ENCODE results near the gene ADRA2B. TPM values are rescaled to one million over a fixed set of nuclear protein-coding genes. Genes with fewer than 3 reads are reported as not detected.
"Not testable (repeated sequence)": the region's sequence is repeated elsewhere in the genome, so short reads cannot be mapped to it uniquely, and the experiment has no call there.

The ADRA2B gene
- total RNA-seq, 1 experiment from 2014 or later = 0.47 TPM

- ATAC-seq; H4K20me1 ChIP-seq (ENCODE audit: insufficient read depth); H3K4me1 ChIP-seq (ENCODE audit: control insufficient read depth in 1 of 2, insufficient read depth in 2 of 2, low read length in 2 of 2); H3K4me3 ChIP-seq (replicated peaks in 1 of 2; ENCODE audit: low read depth in 1 of 2, low read length in 2 of 2); H3K9ac ChIP-seq (ENCODE audit: low read length); H3K27ac ChIP-seq (ENCODE audit: low read depth, low read length); BruUV-seq (replicated peaks); H3K9me3 ChIP-seq (ENCODE audit: control insufficient read depth in 1 of 2, insufficient read depth in 1 of 2, low read depth in 1 of 2, low read length in 2 of 2); intact Hi-C loops (cut with micrococcal nuclease); H3K4me2 ChIP-seq (ENCODE audit: low read length); RAD21 ChIA-PET (ENCODE audit: low non-redundant PET in 1 of 2, low total read pairs in 2 of 2, uncharacterized antibody in 2 of 2, unreplicated experiment in 2 of 2); H3K36me3 ChIP-seq (ENCODE audit: control insufficient read depth in 1 of 2, insufficient read depth in 2 of 2, low read length in 2 of 2); H2AFZ ChIP-seq (ENCODE audit: low read depth, low read length, poor library complexity, severe bottlenecking); POLR2A ChIA-PET; H3K9me2 ChIP-seq (ENCODE audit: insufficient read depth); DNase-seq (ENCODE audit: low read depth, low spot score); H3K79me2 ChIP-seq (ENCODE audit: insufficient read depth, low read length); H3K27me3 ChIP-seq (ENCODE audit: insufficient read depth, low read length): not testable (repeated sequence)
- CTCF ChIA-PET = interaction anchor here (0.6 kb wide), 1 partner anchor 1036 kb away, joined by 3 read pairs; no protein-coding TSS in a partner anchor
Measured at GRCh38 chr2:96067902-96068581, 48.3 kb downstream of the ADRA2B start.

- H3K4me3 ChIP-seq (replicated peaks in 1 of 2; ENCODE audit: low read depth in 1 of 2, low read length in 2 of 2); H2AFZ ChIP-seq (ENCODE audit: low read depth, low read length, poor library complexity, severe bottlenecking); H3K9me3 ChIP-seq (ENCODE audit: control insufficient read depth in 1 of 2, insufficient read depth in 1 of 2, low read depth in 1 of 2, low read length in 2 of 2); H3K79me2 ChIP-seq (ENCODE audit: insufficient read depth, low read length); intact Hi-C loops (cut with micrococcal nuclease); H3K27ac ChIP-seq (ENCODE audit: low read depth, low read length); RAD21 ChIA-PET (ENCODE audit: low non-redundant PET in 1 of 2, low total read pairs in 2 of 2, uncharacterized antibody in 2 of 2, unreplicated experiment in 2 of 2); H3K27me3 ChIP-seq (ENCODE audit: insufficient read depth, low read length); BruUV-seq (replicated peaks); POLR2A ChIA-PET; DNase-seq (ENCODE audit: low read depth, low spot score); H3K4me1 ChIP-seq (ENCODE audit: control insufficient read depth in 1 of 2, insufficient read depth in 2 of 2, low read length in 2 of 2); H4K20me1 ChIP-seq (ENCODE audit: insufficient read depth); ATAC-seq; H3K9ac ChIP-seq (ENCODE audit: low read length); H3K36me3 ChIP-seq (ENCODE audit: control insufficient read depth in 1 of 2, insufficient read depth in 2 of 2, low read length in 2 of 2); H3K4me2 ChIP-seq (ENCODE audit: low read length); H3K9me2 ChIP-seq (ENCODE audit: insufficient read depth): not testable (repeated sequence)
- CTCF ChIA-PET = interaction anchor here (0.6 kb wide), 1 partner anchor 1037 kb away, joined by 3 read pairs; no protein-coding TSS in a partner anchor
Measured at GRCh38 chr2:96067098-96067660, 49.2 kb downstream of the ADRA2B start.

GRCh38 chr2:96066511-96066910 lies 49.9 kb downstream of the ADRA2B start:
- H3K9me2 ChIP-seq (ENCODE audit: insufficient read depth); ATAC-seq; intact Hi-C loops (cut with micrococcal nuclease); H3K36me3 ChIP-seq (ENCODE audit: control insufficient read depth in 1 of 2, insufficient read depth in 2 of 2, low read length in 2 of 2); CTCF ChIA-PET; POLR2A ChIA-PET; H3K27me3 ChIP-seq (ENCODE audit: insufficient read depth, low read length); H3K9me3 ChIP-seq (ENCODE audit: control insufficient read depth in 1 of 2, insufficient read depth in 1 of 2, low read depth in 1 of 2, low read length in 2 of 2); DNase-seq (ENCODE audit: low read depth, low spot score); BruUV-seq (replicated peaks); H3K27ac ChIP-seq (ENCODE audit: low read depth, low read length); H3K4me2 ChIP-seq (ENCODE audit: low read length); RAD21 ChIA-PET (ENCODE audit: low non-redundant PET in 1 of 2, low total read pairs in 2 of 2, uncharacterized antibody in 2 of 2, unreplicated experiment in 2 of 2); H3K79me2 ChIP-seq (ENCODE audit: insufficient read depth, low read length); H3K9ac ChIP-seq (ENCODE audit: low read length); H4K20me1 ChIP-seq (ENCODE audit: insufficient read depth); H3K4me3 ChIP-seq (replicated peaks in 1 of 2; ENCODE audit: low read depth in 1 of 2, low read length in 2 of 2); H3K4me1 ChIP-seq (ENCODE audit: control insufficient read depth in 1 of 2, insufficient read depth in 2 of 2, low read length in 2 of 2); H2AFZ ChIP-seq (ENCODE audit: low read depth, low read length, poor library complexity, severe bottlenecking): not testable (repeated sequence)

- BruUV-seq (replicated peaks); H2AFZ ChIP-seq (ENCODE audit: low read depth, low read length, poor library complexity, severe bottlenecking); H3K4me3 ChIP-seq (replicated peaks in 1 of 2; ENCODE audit: low read depth in 1 of 2, low read length in 2 of 2); H3K9ac ChIP-seq (ENCODE audit: low read length); H3K79me2 ChIP-seq (ENCODE audit: insufficient read depth, low read length); RAD21 ChIA-PET (ENCODE audit: low non-redundant PET in 1 of 2, low total read pairs in 2 of 2, uncharacterized antibody in 2 of 2, unreplicated experiment in 2 of 2); intact Hi-C loops (cut with micrococcal nuclease); H3K4me2 ChIP-seq (ENCODE audit: low read length); H3K36me3 ChIP-seq (ENCODE audit: control insufficient read depth in 1 of 2, insufficient read depth in 2 of 2, low read length in 2 of 2); H4K20me1 ChIP-seq (ENCODE audit: insufficient read depth); H3K9me2 ChIP-seq (ENCODE audit: insufficient read depth); ATAC-seq; H3K27ac ChIP-seq (ENCODE audit: low read depth, low read length); POLR2A ChIA-PET; H3K27me3 ChIP-seq (ENCODE audit: insufficient read depth, low read length); H3K4me1 ChIP-seq (ENCODE audit: control insufficient read depth in 1 of 2, insufficient read depth in 2 of 2, low read length in 2 of 2); H3K9me3 ChIP-seq (ENCODE audit: control insufficient read depth in 1 of 2, insufficient read depth in 1 of 2, low read depth in 1 of 2, low read length in 2 of 2); DNase-seq (ENCODE audit: low read depth, low spot score); CTCF ChIA-PET: not testable (repeated sequence)
Measured at GRCh38 chr2:96065954-96066353, 50.4 kb downstream of the ADRA2B start.

Measured in HCT116 (cell line).